ENCODE measurements around the gene CHRNA7. TPM values are rescaled to one million over a fixed set of nuclear protein-coding genes. Genes with fewer than 3 reads are reported as not detected.

Gene CHRNA7
- total RNA-seq, 1 donor from 2014 or later = 0.73 TPM

DNA sequence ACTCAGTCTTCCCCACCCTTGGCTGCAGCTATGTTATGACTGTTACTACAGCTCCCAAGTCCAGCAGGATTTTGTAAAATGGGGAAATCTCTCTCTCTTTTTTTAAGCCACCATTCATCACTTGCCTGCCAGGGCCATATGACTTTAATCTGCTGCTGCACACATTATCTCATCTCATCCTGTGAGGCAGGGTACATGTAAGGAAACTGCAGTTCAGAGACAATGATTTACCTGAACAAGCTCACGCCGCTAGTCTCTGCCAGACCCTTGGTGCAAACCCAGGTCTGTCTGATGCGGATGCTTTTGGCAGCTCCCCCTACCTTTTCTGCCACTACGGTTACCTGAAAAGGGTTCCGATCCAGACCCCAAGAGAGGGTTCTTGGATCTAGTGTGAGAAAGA lies 78.3 kb downstream of the CHRNA7 start:
- H3K4me3 Mint-ChIP-seq (ENCODE audit: unreplicated experiment) = no peak overlapping the region
- H3K4me1 Mint-ChIP-seq (ENCODE audit: unreplicated experiment) = no peaks in the 10 kb centered on the region
- no peaks in the 10 kb centered on the region for H3K36me3 Mint-ChIP-seq (ENCODE audit: unreplicated experiment)
- no peaks in the 10 kb centered on the region for H3K9me3 Mint-ChIP-seq (ENCODE audit: unreplicated experiment)
- no peak for DNase-seq (ENCODE audit: extremely low spot score, unreplicated experiment)
- no peak for TF ChIP-seq CTCF (IDR thresholded peaks at IDR 0.05)
- H3K27ac Mint-ChIP-seq (ENCODE audit: unreplicated experiment) = no peak overlapping the region
- no peaks in the 10 kb centered on the region for H3K27me3 Mint-ChIP-seq (ENCODE audit: unreplicated experiment)

GRCh38 chr15:32112101-32112500 lies 81.8 kb downstream of the CHRNA7 start:
- Mint-ChIP-seq H3K9me3 (ENCODE audit: unreplicated experiment) (no peaks in the 10 kb centered on the region), H3K27me3 (ENCODE audit: unreplicated experiment) (no peaks in the 10 kb centered on the region), H3K36me3 (ENCODE audit: unreplicated experiment) (no peaks in the 10 kb centered on the region), H3K27ac (ENCODE audit: unreplicated experiment) (no peak overlapping the region), H3K4me3 (ENCODE audit: unreplicated experiment) (no peak overlapping the region), H3K4me1 (ENCODE audit: unreplicated experiment) (no peaks in the 10 kb centered on the region)
- no peak for TF ChIP-seq CTCF (IDR thresholded peaks at IDR 0.05)
- no peak for DNase-seq (ENCODE audit: extremely low spot score, unreplicated experiment)

DNA sequence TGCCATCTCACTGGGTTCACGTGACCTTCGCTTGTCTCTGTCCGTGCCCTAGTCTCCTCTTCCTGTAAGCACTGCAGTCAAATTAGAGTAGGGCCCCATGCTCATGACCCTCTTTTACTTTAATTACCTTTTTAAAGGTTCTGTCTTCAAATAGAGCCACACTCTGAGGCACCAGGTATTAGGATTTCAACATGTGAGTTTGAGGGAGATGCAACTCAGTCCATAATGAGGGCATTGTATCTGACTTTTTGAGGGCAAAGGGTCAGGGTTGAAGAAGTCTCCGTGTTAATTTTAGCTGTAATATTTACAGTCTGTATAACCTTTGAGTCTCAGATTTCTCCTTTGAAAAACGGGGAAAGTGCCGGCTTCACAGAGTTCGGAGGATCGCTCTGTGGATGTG lies 82.9 kb downstream of the CHRNA7 start:
- H3K4me1 Mint-ChIP-seq (ENCODE audit: unreplicated experiment) = no peaks in the 10 kb centered on the region
- no peak for DNase-seq (ENCODE audit: extremely low spot score, unreplicated experiment)
- TF ChIP-seq CTCF (IDR thresholded peaks at IDR 0.05) = no peak
- H3K4me3 Mint-ChIP-seq (ENCODE audit: unreplicated experiment) = no peak overlapping the region
- no peaks in the 10 kb centered on the region for H3K36me3 Mint-ChIP-seq (ENCODE audit: unreplicated experiment)
- no peak overlapping the region for H3K27ac Mint-ChIP-seq (ENCODE audit: unreplicated experiment)
- no peaks in the 10 kb centered on the region for H3K9me3 Mint-ChIP-seq (ENCODE audit: unreplicated experiment)
- H3K27me3 Mint-ChIP-seq (ENCODE audit: unreplicated experiment) = no peaks in the 10 kb centered on the region

DNA sequence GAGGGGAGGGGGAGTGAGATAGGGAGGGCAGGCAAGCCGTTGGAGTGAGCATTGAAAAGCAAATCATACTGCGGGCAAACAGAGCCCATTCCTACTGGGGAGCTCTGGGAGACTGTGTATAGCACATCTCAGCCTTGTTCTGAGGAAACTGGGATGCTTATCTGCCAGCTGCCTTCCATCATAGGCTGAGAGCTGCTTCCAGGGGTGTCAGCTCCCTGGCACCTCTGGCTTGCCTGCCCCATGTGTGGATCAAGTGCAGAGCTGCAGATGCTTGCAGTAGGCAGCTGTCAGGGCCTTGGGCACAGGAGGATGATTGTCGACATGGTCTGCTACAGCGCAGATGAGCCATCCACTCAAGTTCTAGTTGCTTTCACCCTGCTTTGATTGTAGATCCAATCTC lies 86.8 kb downstream of the CHRNA7 start:
- Mint-ChIP-seq H3K36me3 (ENCODE audit: unreplicated experiment) (no peaks in the 10 kb centered on the region), H3K27me3 (ENCODE audit: unreplicated experiment) (peaks cover 3% of the 10 kb centered on the region), H3K9me3 (ENCODE audit: unreplicated experiment) (no peaks in the 10 kb centered on the region), H3K27ac (ENCODE audit: unreplicated experiment) (no peak overlapping the region), H3K4me3 (ENCODE audit: unreplicated experiment) (no peak overlapping the region), H3K4me1 (ENCODE audit: unreplicated experiment) (no peaks in the 10 kb centered on the region)
- no peak for TF ChIP-seq CTCF (IDR thresholded peaks at IDR 0.05)
- no peak for DNase-seq (ENCODE audit: extremely low spot score, unreplicated experiment)

DNA sequence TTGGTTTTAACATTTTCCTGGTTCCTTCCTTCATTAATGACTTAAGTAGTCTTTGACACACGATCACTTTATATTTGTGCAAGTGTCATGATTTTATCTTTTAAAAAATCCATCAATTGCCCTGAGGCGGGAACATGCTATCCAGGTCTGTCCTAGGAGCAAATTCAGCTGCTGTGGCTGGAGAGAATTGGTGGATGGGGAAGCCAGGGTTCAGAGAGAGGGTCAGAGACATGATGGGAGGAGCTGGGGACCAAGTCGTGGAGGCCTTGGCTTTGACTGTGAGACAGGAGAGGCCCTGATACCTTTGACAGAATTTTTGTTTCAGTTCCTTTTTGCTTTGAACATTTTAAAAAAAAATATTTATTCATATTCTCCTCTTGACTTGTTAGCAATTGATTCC lies 89.0 kb downstream of the CHRNA7 start:
- Mint-ChIP-seq H3K27ac (ENCODE audit: unreplicated experiment) (no peak overlapping the region), H3K36me3 (ENCODE audit: unreplicated experiment) (no peaks in the 10 kb centered on the region), H3K4me1 (ENCODE audit: unreplicated experiment) (no peaks in the 10 kb centered on the region), H3K27me3 (ENCODE audit: unreplicated experiment) (peaks cover 8% of the 10 kb centered on the region), H3K4me3 (ENCODE audit: unreplicated experiment) (no peak overlapping the region), H3K9me3 (ENCODE audit: unreplicated experiment) (no peaks in the 10 kb centered on the region)
- no peak for TF ChIP-seq CTCF (IDR thresholded peaks at IDR 0.05)
- no peak for DNase-seq (ENCODE audit: extremely low spot score, unreplicated experiment)

Measured in osteocyte (in vitro differentiated cells).